Measurements from ENCODE around the gene MUC5B.

The MUC5B gene

DNA sequence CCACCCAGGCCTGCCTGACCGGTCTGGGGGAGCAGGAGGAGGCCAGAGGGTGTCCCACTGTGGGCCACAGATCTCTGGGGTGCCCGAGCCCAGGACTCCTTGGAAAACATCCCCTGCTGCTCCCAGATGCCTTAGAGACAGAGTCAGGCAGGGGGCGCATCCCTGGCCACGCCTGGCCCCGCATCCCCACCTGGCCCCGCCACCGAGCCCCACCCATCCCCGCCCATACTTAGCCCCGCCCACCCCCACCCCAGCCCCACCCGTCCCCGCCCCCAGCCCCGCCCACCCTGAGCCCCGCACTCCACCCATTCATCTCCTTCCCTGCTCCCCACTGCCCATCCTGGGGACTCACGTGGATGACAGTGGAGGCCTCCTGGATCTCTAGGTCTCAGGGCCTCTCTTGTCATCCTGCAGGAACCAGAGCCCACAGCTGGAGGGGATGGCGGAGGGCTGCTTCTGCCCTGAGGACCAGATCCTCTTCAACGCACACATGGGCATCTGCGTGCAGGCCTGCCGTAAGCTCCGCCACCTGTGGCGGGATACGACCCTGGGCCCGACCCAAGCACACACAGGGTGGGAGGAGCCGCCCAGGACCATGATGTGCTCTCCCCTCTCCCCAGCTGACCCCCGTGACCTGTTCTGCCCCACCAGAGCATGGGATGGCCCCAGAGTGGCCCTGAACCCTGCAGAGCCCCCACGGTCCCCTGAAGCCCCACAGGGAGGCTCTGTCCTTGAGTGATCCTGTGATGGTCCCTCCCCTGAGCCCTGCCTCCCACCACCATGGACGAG lies 33.6 kb downstream of the MUC5B start:
- TF ChIP-seq CTCF (conservative IDR thresholded peaks at IDR 0.05; ENCODE audit: low read depth, low read length) = no peak
- DNase-seq (ENCODE audit: low read depth) = no peak
- no peak overlapping the region for H3K4me3 ChIP-seq (ENCODE audit: low read length)

DNA sequence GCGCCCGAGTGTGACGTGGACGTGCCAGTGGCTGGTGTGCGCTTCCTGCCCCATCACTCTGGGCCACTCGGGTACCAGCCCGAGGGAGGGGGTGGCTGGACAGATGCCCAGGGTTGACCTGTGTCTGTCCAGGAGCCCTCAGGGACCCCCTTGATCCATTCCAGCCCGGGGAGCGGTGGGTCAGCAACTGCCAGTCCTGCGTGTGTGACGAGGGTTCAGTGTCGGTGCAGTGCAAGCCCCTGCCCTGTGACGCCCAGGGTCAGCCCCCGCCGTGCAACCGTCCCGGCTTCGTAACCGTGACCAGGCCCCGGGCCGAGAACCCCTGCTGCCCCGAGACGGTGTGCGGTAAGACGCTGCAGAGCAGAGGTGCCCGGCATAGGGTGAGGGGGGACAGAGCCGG lies 34.5 kb downstream of the MUC5B start:
- TF ChIP-seq CTCF (conservative IDR thresholded peaks at IDR 0.05; ENCODE audit: low read depth, low read length) = no peak
- H3K4me3 ChIP-seq (ENCODE audit: low read length) = no peak overlapping the region
- no peak for DNase-seq (ENCODE audit: low read depth)

GRCh38 chr11:1257916-1258315 lies 35.0 kb downstream of the MUC5B start:
- DNase-seq (ENCODE audit: low read depth) = no peak
- TF ChIP-seq CTCF (conservative IDR thresholded peaks at IDR 0.05; ENCODE audit: low read depth, low read length) = no peak
- no peak overlapping the region for H3K4me3 ChIP-seq (ENCODE audit: low read length)

DNA sequence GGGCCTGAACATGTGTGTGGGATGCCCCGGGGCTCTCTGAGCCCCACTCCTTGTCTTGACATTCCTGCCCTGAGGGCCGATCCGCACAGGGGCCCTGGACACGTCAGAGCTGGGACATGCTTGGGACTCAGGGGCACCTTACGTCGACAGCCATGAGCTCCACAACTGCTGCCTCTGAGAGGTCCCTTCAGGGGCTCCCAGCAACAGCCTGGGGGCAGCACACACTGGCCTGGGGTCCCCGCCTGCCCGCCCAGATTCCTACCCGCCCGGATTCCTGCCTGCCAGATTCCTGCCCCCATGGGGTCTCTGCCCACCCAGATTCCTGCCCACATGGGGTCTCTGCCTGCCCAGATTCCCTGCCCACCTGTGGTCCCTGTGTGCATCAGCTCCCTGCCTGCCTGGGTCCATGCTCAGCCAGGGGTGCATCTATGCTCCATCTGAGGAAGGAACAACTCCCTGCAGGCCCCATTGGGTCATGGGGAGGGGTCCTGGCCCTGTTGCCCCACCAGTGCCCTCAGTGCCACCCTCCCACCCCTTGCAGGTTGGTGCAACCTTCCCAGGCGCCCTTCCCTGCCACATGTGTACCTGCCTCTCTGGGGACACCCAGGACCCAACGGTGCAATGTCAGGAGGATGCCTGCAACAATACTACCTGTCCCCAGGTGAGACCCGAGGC lies 35.7 kb downstream of the MUC5B start:
- no peak for DNase-seq (ENCODE audit: low read depth)
- no peak overlapping the region for H3K4me3 ChIP-seq (ENCODE audit: low read length)
- no peak for TF ChIP-seq CTCF (conservative IDR thresholded peaks at IDR 0.05; ENCODE audit: low read depth, low read length)

DNA sequence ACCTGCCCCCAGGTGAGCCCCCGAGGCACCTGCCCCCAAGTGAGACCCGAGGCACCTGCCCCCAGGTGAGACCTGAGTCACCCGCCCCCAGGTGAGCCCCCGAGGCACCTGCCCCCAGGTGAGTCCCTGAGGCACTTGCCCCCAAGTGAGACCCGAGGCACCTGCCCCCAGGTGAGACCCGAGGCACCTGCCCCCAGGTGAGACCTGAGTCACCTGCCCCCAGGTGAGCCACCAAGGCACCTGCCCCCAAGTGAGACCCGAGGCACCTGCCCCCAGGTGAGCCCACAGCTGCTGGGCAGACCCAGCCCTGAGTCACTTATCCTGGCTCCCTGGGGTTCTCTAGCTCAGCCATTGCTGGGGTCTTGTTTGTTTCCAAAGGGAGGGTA lies 36.2 kb downstream of the MUC5B start:
- no peak for DNase-seq (ENCODE audit: low read depth)
- TF ChIP-seq CTCF (conservative IDR thresholded peaks at IDR 0.05; ENCODE audit: low read depth, low read length) = no peak
- no peak overlapping the region for H3K4me3 ChIP-seq (ENCODE audit: low read length)

DNA sequence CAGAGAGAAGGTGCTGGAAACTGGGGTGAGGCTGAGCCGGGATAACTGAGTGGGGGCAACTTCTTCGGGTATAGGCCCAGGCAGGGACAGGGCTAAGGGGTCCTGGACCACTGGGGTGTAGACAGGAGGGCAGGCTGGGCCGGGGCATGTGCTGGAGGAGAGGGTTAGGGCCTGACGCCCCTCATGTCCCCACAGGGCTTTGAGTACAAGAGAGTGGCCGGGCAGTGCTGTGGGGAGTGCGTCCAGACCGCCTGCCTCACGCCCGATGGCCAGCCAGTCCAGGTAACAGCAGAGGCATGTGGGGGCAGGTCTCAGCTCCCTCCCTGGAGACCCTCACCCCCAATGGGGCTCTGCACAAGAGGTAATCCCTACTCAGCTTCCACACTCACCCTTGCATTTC lies 36.7 kb downstream of the MUC5B start:
- no peak for TF ChIP-seq CTCF (conservative IDR thresholded peaks at IDR 0.05; ENCODE audit: low read depth, low read length)
- no peak for DNase-seq (ENCODE audit: low read depth)
- no peak overlapping the region for H3K4me3 ChIP-seq (ENCODE audit: low read length)

DNA sequence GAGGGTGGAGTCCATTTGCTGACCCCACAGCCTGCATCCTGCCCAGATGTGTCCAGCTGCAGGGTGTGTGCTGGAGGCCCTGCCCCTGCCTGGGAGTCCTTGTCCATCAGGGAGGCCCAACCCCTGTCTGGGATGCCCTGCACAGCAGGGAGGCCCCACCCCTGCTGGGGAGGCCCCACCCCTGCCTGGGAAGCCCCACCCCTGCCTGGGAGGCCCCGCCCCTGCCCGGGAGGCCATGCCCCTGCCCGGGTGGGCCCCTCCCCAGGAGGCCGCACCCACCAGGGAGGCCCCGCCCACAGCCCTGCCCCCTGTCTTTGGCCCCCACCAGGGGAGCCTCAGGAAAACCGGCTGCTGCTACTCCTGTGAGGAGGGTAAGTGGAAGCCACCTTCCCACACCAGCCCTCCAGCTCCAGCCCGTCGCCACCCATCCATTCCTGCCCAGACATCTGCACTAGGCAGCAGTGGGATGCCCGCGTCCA lies 37.2 kb downstream of the MUC5B start:
- no peak for DNase-seq (ENCODE audit: low read depth)
- H3K4me3 ChIP-seq (ENCODE audit: low read length) = no peak overlapping the region

More for the DNA sequence above, 37.2 kb downstream of the MUC5B start:
- no peak for TF ChIP-seq CTCF (conservative IDR thresholded peaks at IDR 0.05; ENCODE audit: low read depth, low read length)

All from retinal pigment epithelial cell (primary cell).